ENCODE measurements around the gene CEP170.

CEP170 gene

GRCh38 chr1:243247901-243248300 is 7.2 kb downstream of the CEP170 start:
- peaks cover 3% of the 10 kb centered on the region for H3K79me2 ChIP-seq
- H3K4me3 ChIP-seq (ENCODE audit: low read depth, low read length): no peak overlapping the region
- TF ChIP-seq CTCF (IDR thresholded peaks at IDR 0.05): no peak
- H2AFZ ChIP-seq: no peak overlapping the region
- no peaks in the 10 kb centered on the region for H3K4me1 ChIP-seq
- no peaks in the 10 kb centered on the region for H3K27me3 ChIP-seq (ENCODE audit: control insufficient read depth, insufficient read depth, low read length)
- no peak overlapping the region for H3K27ac ChIP-seq
- no peaks in the 10 kb centered on the region for H3K9me3 ChIP-seq (ENCODE audit: control insufficient read depth, low read length)
- H3K9ac ChIP-seq: no peak overlapping the region
- H3K4me2 ChIP-seq (ENCODE audit: low read length): no peak overlapping the region
- no peaks in the 10 kb centered on the region for H3K36me3 ChIP-seq (ENCODE audit: control insufficient read depth, insufficient read depth, low read length)

GRCh38 chr1:243246916-243247315 is 8.2 kb downstream of the CEP170 start:
- Histone ChIP-seq H3K4me2 (ENCODE audit: low read length) (no peak overlapping the region), H3K36me3 (ENCODE audit: control insufficient read depth, insufficient read depth, low read length) (no peaks in the 10 kb centered on the region), H2AFZ (no peak overlapping the region), H3K4me3 (ENCODE audit: low read depth, low read length) (no peak overlapping the region), H3K79me2 (peaks cover 7% of the 10 kb centered on the region), H3K4me1 (no peaks in the 10 kb centered on the region), H3K27me3 (ENCODE audit: control insufficient read depth, insufficient read depth, low read length) (no peaks in the 10 kb centered on the region), H3K9me3 (ENCODE audit: control insufficient read depth, low read length) (no peaks in the 10 kb centered on the region), H3K9ac (no peak overlapping the region), H3K27ac (no peak overlapping the region)
- no peak for TF ChIP-seq CTCF (IDR thresholded peaks at IDR 0.05)

GRCh38 chr1:243244432-243244841 is 10.6 kb downstream of the CEP170 start:
- no peaks in the 10 kb centered on the region for H3K9me3 ChIP-seq (ENCODE audit: control insufficient read depth, low read length)
- peaks cover 9% of the 10 kb centered on the region for H3K79me2 ChIP-seq
- H3K27me3 ChIP-seq (ENCODE audit: control insufficient read depth, insufficient read depth, low read length): no peaks in the 10 kb centered on the region
- H3K4me2 ChIP-seq (ENCODE audit: low read length): no peak overlapping the region
- H3K36me3 ChIP-seq (ENCODE audit: control insufficient read depth, insufficient read depth, low read length): no peaks in the 10 kb centered on the region
- H3K27ac ChIP-seq: no peak overlapping the region
- TF ChIP-seq CTCF (IDR thresholded peaks at IDR 0.05): no peak
- no peak overlapping the region for H2AFZ ChIP-seq
- no peaks in the 10 kb centered on the region for H3K4me1 ChIP-seq
- no peak overlapping the region for H3K9ac ChIP-seq
- no peak overlapping the region for H3K4me3 ChIP-seq (ENCODE audit: low read depth, low read length)

- TF ChIP-seq CTCF (IDR thresholded peaks at IDR 0.05): no peak
- Histone ChIP-seq H3K4me1 (no peaks in the 10 kb centered on the region), H3K79me2 (peaks cover 5% of the 10 kb centered on the region), H3K9ac (no peak overlapping the region), H3K4me3 (ENCODE audit: low read depth, low read length) (no peak overlapping the region), H2AFZ (no peak overlapping the region), H3K27ac (no peak overlapping the region), H3K4me2 (ENCODE audit: low read length) (no peak overlapping the region), H3K27me3 (ENCODE audit: control insufficient read depth, insufficient read depth, low read length) (no peaks in the 10 kb centered on the region), H3K36me3 (ENCODE audit: control insufficient read depth, insufficient read depth, low read length) (no peaks in the 10 kb centered on the region), H3K9me3 (ENCODE audit: control insufficient read depth, low read length) (no peaks in the 10 kb centered on the region)
These were observed 18.4 kb downstream of the CEP170 start for GRCh38 chr1:243236604-243237252.

GRCh38 chr1:243234978-243235647 is 20.0 kb downstream of the CEP170 start:
- no peaks in the 10 kb centered on the region for H3K27me3 ChIP-seq (ENCODE audit: control insufficient read depth, insufficient read depth, low read length)
- H3K4me3 ChIP-seq (ENCODE audit: low read depth, low read length): no peak overlapping the region
- TF ChIP-seq CTCF (IDR thresholded peaks at IDR 0.05): no peak
- H3K9me3 ChIP-seq (ENCODE audit: control insufficient read depth, low read length): peaks cover 3% of the 10 kb centered on the region
- no peak overlapping the region for H3K27ac ChIP-seq
- H3K36me3 ChIP-seq (ENCODE audit: control insufficient read depth, insufficient read depth, low read length): peaks cover 2% of the 10 kb centered on the region
- H2AFZ ChIP-seq: no peak overlapping the region
- H3K9ac ChIP-seq: no peak overlapping the region
- H3K4me2 ChIP-seq (ENCODE audit: low read length): no peak overlapping the region
- peaks cover 3% of the 10 kb centered on the region for H3K79me2 ChIP-seq
- no peaks in the 10 kb centered on the region for H3K4me1 ChIP-seq
